Uterus (tissue), 2 donors: ENCODE measurements around the gene VIPR1.

Experiments used
- POLR2A ChIP-seq, 2 donors: fragments of 450-650 bp; IDR thresholded peaks; one replicate each; pipeline ENCODE4 v1.6.1; 2016; ENCODE audit warnings: antibody characterized with exemption in 2 of 2, mild to moderate bottlenecking in 1 of 2, moderate library complexity in 1 of 2
- TF ChIP-seq, protein P1 (sequence below), 4 experiments: fragments of 200-600 bp in 2 of 4; fragments of 450-650 bp in 2 of 4; sonication (generic) in 2 of 4; IDR thresholded peaks; one replicate each; pipeline ENCODE4 v1.5.1; 2016 to 2019; ENCODE audit warnings: antibody characterized with exemption in 4 of 4, mild to moderate bottlenecking in 2 of 4, moderate library complexity in 1 of 4

- TF ChIP-seq, protein P1, sequence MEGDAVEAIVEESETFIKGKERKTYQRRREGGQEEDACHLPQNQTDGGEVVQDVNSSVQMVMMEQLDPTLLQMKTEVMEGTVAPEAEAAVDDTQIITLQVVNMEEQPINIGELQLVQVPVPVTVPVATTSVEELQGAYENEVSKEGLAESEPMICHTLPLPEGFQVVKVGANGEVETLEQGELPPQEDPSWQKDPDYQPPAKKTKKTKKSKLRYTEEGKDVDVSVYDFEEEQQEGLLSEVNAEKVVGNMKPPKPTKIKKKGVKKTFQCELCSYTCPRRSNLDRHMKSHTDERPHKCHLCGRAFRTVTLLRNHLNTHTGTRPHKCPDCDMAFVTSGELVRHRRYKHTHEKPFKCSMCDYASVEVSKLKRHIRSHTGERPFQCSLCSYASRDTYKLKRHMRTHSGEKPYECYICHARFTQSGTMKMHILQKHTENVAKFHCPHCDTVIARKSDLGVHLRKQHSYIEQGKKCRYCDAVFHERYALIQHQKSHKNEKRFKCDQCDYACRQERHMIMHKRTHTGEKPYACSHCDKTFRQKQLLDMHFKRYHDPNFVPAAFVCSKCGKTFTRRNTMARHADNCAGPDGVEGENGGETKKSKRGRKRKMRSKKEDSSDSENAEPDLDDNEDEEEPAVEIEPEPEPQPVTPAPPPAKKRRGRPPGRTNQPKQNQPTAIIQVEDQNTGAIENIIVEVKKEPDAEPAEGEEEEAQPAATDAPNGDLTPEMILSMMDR (IDR thresholded peaks at IDR 0.05): no peak
- no peak for TF ChIP-seq POLR2A (IDR thresholded peaks at IDR 0.05)
These were observed 8.7 kb upstream of the VIPR1 start for GRCh38 chr3:42493798-42494151.
